A549 (cell line): ENCODE results near the gene UBR7.

Source experiments
- CEBPB ChIP-seq, 2 experiments: fragments of >200 bp in 1 of 2; sonication (Bioruptor Twin) in 1 of 2; formaldehyde crosslinking in 1 of 2; IDR thresholded peaks; 2 replicates each; pipeline ENCODE4 v1.6.1; 2012 to 2016
- EHMT2 ChIP-seq: fragments of 200-600 bp; sonication (generic); IDR thresholded peaks from 2 replicates; pipeline ENCODE4 v1.6.1; 2016; ENCODE audit warnings: antibody characterized with exemption, low read depth, mild to moderate bottlenecking, moderate library complexity
- POLR2A ChIP-seq: IDR thresholded peaks from 2 replicates; pipeline ENCODE4 v1.6.1; 2012; ENCODE audit warnings: mild to moderate bottlenecking, low read length
- RCOR1 ChIP-seq: fragments of 150-350 bp; IDR thresholded peaks from 2 replicates; pipeline ENCODE4 v1.6.1; 2014; ENCODE audit warnings: antibody characterized with exemption, low read length, low read depth
- SMC3 ChIP-seq: fragments of >200 bp; sonication (Bioruptor Twin); formaldehyde crosslinking; IDR thresholded peaks from 3 replicates; pipeline ENCODE4 v1.6.1; 2018; ENCODE audit warnings: inconsistent platforms
- TF ChIP-seq, protein P1 (sequence below): fragments of 150-350 bp; IDR thresholded peaks from 2 replicates; pipeline ENCODE4 v1.6.1; 2014; ENCODE audit warnings: low read depth, mild to moderate bottlenecking, low read length
- TF ChIP-seq, protein P2 (sequence below): fragments of 250-450 bp; sonication (Bioruptor Pico); IDR thresholded peaks from 2 replicates; pipeline ENCODE4 v1.5.0; 2020; ENCODE audit warnings: low read depth, mild to moderate bottlenecking, moderate library complexity
- TF ChIP-seq, protein P3 (sequence below): fragments of >200 bp; sonication (Bioruptor Twin); formaldehyde crosslinking; IDR thresholded peaks from 3 replicates; pipeline ENCODE4 v1.5.1; 2016
- TF ChIP-seq, protein P4 (sequence below): fragments of 250-450 bp; sonication (Bioruptor Pico); IDR thresholded peaks from 2 replicates; pipeline ENCODE4 v1.5.0; 2021; ENCODE audit warnings: mild to moderate bottlenecking, moderate library complexity, borderline replicate concordance
- TF ChIP-seq, protein P5 (sequence below): IDR thresholded peaks from 2 replicates; pipeline ENCODE4 v1.6.1; 2012; ENCODE audit warnings: low read depth, borderline replicate concordance
- TF ChIP-seq, protein P6 (sequence below): fragments of 200-600 bp; sonication (generic); IDR thresholded peaks from 2 replicates; pipeline ENCODE4 v1.6.1; 2016; ENCODE audit warnings: antibody characterized with exemption, mild to moderate bottlenecking, moderate library complexity

DNA sequence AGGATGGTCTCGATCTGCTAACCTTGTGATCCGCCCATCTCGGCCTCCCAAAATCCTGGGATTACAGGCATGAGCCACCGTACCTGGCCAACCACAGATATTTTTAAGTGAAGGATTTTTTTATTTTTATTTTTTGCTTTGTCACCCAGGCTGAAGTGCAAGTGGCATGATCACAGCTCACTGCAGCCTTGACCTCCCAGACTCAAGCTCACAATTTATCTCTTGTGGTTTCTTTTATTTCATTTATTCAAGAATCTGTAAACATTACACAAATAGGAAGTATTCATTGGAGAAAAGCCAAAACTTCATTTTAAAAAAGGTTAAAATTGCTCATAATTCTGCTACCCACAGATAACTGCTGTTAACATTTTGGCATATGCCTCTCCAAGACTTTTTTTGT lies 35.7 kb upstream of the UBR7 start:
- TF ChIP-seq, protein P1, sequence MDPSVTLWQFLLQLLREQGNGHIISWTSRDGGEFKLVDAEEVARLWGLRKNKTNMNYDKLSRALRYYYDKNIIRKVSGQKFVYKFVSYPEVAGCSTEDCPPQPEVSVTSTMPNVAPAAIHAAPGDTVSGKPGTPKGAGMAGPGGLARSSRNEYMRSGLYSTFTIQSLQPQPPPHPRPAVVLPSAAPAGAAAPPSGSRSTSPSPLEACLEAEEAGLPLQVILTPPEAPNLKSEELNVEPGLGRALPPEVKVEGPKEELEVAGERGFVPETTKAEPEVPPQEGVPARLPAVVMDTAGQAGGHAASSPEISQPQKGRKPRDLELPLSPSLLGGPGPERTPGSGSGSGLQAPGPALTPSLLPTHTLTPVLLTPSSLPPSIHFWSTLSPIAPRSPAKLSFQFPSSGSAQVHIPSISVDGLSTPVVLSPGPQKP, result no peak
- TF ChIP-seq EHMT2, result no peak
- TF ChIP-seq, protein P2, sequence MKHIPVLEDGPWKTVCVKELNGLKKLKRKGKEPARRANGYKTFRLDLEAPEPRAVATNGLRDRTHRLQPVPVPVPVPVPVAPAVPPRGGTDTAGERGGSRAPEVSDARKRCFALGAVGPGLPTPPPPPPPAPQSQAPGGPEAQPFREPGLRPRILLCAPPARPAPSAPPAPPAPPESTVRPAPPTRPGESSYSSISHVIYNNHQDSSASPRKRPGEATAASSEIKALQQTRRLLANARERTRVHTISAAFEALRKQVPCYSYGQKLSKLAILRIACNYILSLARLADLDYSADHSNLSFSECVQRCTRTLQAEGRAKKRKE, result no peak
- TF ChIP-seq RCOR1, result no peak
- TF ChIP-seq, protein P3, sequence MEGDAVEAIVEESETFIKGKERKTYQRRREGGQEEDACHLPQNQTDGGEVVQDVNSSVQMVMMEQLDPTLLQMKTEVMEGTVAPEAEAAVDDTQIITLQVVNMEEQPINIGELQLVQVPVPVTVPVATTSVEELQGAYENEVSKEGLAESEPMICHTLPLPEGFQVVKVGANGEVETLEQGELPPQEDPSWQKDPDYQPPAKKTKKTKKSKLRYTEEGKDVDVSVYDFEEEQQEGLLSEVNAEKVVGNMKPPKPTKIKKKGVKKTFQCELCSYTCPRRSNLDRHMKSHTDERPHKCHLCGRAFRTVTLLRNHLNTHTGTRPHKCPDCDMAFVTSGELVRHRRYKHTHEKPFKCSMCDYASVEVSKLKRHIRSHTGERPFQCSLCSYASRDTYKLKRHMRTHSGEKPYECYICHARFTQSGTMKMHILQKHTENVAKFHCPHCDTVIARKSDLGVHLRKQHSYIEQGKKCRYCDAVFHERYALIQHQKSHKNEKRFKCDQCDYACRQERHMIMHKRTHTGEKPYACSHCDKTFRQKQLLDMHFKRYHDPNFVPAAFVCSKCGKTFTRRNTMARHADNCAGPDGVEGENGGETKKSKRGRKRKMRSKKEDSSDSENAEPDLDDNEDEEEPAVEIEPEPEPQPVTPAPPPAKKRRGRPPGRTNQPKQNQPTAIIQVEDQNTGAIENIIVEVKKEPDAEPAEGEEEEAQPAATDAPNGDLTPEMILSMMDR, result no peak
- TF ChIP-seq POLR2A, result no peak
- TF ChIP-seq, protein P4, sequence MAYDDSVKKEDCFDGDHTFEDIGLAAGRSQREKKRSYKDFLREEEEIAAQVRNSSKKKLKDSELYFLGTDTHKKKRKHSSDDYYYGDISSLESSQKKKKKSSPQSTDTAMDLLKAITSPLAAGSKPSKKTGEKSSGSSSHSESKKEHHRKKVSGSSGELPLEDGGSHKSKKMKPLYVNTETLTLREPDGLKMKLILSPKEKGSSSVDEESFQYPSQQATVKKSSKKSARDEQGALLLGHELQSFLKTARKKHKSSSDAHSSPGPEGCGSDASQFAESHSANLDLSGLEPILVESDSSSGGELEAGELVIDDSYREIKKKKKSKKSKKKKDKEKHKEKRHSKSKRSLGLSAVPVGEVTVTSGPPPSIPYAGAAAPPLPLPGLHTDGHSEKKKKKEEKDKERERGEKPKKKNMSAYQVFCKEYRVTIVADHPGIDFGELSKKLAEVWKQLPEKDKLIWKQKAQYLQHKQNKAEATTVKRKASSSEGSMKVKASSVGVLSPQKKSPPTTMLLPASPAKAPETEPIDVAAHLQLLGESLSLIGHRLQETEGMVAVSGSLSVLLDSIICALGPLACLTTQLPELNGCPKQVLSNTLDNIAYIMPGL (CRISPR knock-in tag), result no peak
- TF ChIP-seq, protein P5, sequence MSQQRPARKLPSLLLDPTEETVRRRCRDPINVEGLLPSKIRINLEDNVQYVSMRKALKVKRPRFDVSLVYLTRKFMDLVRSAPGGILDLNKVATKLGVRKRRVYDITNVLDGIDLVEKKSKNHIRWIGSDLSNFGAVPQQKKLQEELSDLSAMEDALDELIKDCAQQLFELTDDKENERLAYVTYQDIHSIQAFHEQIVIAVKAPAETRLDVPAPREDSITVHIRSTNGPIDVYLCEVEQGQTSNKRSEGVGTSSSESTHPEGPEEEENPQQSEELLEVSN, result no peak
- no peak for TF ChIP-seq CEBPB (IDR thresholded peaks at IDR 0.05)
- TF ChIP-seq SMC3, result no peak
- TF ChIP-seq, protein P6, sequence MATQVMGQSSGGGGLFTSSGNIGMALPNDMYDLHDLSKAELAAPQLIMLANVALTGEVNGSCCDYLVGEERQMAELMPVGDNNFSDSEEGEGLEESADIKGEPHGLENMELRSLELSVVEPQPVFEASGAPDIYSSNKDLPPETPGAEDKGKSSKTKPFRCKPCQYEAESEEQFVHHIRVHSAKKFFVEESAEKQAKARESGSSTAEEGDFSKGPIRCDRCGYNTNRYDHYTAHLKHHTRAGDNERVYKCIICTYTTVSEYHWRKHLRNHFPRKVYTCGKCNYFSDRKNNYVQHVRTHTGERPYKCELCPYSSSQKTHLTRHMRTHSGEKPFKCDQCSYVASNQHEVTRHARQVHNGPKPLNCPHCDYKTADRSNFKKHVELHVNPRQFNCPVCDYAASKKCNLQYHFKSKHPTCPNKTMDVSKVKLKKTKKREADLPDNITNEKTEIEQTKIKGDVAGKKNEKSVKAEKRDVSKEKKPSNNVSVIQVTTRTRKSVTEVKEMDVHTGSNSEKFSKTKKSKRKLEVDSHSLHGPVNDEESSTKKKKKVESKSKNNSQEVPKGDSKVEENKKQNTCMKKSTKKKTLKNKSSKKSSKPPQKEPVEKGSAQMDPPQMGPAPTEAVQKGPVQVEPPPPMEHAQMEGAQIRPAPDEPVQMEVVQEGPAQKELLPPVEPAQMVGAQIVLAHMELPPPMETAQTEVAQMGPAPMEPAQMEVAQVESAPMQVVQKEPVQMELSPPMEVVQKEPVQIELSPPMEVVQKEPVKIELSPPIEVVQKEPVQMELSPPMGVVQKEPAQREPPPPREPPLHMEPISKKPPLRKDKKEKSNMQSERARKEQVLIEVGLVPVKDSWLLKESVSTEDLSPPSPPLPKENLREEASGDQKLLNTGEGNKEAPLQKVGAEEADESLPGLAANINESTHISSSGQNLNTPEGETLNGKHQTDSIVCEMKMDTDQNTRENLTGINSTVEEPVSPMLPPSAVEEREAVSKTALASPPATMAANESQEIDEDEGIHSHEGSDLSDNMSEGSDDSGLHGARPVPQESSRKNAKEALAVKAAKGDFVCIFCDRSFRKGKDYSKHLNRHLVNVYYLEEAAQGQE, result no peak
